Measurements from ENCODE around the gene ESPN. TPM values are rescaled to one million over a fixed set of nuclear protein-coding genes. Genes with fewer than 3 reads are reported as not detected.
"Not testable (repeated sequence)": the region's sequence is repeated elsewhere in the genome, so short reads cannot be mapped to it uniquely, and the experiment has no call there.

The ESPN gene
- total RNA-seq, 1 donor from 2014 or later = 0.36 TPM

DNA sequence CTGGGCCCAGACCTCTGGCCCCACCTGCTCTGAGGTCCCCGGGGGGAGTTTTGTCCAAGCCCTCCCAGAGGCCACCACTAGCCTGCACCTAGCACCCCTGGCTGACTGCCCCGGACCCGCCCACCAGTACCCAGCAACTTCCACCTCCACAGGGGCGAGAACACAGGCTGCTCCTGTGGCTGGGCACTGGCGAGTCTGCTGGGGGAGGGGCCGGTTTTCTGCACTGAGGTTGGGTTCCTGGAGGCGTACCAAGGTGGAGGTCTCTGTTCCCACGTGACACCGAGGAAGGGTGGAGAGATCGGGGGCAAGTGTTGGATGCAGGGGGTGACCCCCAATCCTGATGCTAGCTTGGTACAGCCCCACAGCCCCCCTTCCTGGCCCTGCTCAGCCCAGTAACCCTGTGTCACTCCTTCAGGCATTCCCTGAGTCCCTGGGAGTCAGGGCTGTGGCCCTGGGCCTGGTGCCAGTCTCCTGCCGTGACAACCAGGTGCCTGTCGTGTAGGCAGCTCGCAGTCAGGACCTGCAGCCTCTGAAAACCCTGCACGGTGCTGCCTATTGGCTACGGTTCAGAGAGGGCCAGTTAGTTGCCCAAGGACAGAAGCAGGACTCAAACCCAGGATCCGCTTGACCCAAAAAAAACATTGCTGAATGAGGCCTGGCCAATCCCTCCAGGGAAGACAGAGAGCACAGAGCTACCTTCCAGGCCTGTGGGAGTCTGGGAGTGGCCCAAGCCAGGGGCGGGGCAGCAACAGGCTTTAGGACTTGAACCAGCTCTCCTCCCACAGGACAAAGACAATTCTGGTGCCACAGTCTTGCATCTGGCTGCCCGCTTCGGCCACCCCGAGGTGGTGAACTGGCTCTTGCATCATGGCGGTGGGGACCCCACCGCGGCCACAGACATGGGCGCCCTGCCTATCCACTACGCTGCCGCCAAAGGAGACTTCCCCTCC lies 3.1 kb downstream of the ESPN start:
- no peak overlapping the region for H3K4me3 Mint-ChIP-seq (ENCODE audit: unreplicated experiment)
- no peaks in the 10 kb centered on the region for H3K4me1 Mint-ChIP-seq (ENCODE audit: unreplicated experiment)

DNA sequence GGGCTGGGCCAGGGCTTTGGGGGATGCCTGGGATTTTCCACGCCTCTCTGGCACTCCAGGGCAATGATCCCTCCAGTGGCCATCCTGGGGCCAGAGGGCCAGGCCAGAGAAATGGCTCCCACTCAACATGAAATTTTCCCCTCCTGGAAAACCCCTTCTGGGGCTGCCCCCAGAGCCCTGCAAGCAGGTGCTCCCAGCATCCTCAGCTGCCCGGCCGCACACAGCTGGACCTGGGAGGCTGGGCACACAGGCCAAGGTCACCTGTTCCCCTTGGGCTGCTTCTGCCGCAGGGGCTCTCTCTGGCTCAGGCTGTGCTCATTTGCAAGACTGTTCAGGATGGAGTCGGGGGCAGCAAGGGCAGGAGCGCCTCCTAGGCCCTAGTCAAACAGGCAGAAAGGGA lies 3.9 kb downstream of the ESPN start:
- H3K27me3 Mint-ChIP-seq (ENCODE audit: unreplicated experiment) = peaks cover 21% of the 10 kb centered on the region
- H3K27ac Mint-ChIP-seq (ENCODE audit: unreplicated experiment); H3K36me3 Mint-ChIP-seq (ENCODE audit: low read depth, unreplicated experiment); H3K4me1 Mint-ChIP-seq (ENCODE audit: unreplicated experiment); H3K9me3 Mint-ChIP-seq (ENCODE audit: unreplicated experiment); DNase-seq (ENCODE audit: low spot score); H3K4me3 Mint-ChIP-seq (ENCODE audit: unreplicated experiment): not testable (repeated sequence)

More for the DNA sequence above, 3.1 kb downstream of the ESPN start:
- DNase-seq (ENCODE audit: low spot score) = no peak
- H3K9me3 Mint-ChIP-seq (ENCODE audit: unreplicated experiment) = no peaks in the 10 kb centered on the region
- peaks cover 21% of the 10 kb centered on the region for H3K27me3 Mint-ChIP-seq (ENCODE audit: unreplicated experiment)
- TF ChIP-seq, protein P1, sequence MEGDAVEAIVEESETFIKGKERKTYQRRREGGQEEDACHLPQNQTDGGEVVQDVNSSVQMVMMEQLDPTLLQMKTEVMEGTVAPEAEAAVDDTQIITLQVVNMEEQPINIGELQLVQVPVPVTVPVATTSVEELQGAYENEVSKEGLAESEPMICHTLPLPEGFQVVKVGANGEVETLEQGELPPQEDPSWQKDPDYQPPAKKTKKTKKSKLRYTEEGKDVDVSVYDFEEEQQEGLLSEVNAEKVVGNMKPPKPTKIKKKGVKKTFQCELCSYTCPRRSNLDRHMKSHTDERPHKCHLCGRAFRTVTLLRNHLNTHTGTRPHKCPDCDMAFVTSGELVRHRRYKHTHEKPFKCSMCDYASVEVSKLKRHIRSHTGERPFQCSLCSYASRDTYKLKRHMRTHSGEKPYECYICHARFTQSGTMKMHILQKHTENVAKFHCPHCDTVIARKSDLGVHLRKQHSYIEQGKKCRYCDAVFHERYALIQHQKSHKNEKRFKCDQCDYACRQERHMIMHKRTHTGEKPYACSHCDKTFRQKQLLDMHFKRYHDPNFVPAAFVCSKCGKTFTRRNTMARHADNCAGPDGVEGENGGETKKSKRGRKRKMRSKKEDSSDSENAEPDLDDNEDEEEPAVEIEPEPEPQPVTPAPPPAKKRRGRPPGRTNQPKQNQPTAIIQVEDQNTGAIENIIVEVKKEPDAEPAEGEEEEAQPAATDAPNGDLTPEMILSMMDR (IDR thresholded peaks at IDR 0.05; ENCODE audit: unreplicated experiment) = no peak
- H3K36me3 Mint-ChIP-seq (ENCODE audit: low read depth, unreplicated experiment) = no peaks in the 10 kb centered on the region
- no peak overlapping the region for H3K27ac Mint-ChIP-seq (ENCODE audit: unreplicated experiment)

DNA sequence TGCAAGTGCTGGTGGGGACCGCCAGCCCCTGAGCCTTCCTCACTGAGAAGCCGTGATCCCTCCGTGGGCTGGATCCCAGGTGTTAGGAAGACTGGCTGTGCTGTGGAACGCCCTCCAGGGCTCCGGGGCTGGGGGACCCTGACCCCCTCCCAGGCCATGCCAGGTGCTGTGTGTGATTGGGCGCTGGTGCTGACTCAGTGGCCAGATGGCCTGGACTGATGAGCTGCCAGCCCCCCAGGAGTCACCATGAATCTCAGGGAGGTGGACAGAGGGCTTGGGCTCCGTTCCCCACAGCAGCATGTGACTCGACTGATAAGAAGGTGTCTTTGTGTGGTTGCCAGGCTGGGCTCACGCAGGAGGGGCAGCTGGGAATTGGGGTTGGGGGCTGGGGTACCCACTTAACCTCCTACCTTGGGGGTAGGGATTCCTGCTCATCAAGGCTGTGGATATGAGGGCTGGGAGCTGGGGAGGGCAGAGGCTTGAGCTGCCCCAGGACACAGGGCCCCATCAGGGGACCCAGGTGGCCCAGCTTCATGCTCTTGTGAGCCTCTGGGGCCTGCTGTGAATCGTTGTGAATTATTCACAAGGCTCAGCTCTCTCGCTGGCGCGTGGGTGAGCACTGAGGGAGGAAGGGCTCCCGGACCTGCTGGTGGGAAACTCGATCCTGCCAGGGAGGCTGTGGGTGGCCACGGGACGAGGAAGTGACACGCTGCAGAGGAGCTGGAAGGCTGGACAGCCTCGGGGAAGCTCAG lies 5.3 kb downstream of the ESPN start:
- not testable (repeated sequence) for H3K4me1 Mint-ChIP-seq (ENCODE audit: unreplicated experiment); H3K9me3 Mint-ChIP-seq (ENCODE audit: unreplicated experiment); H3K4me3 Mint-ChIP-seq (ENCODE audit: unreplicated experiment); H3K27ac Mint-ChIP-seq (ENCODE audit: unreplicated experiment); H3K36me3 Mint-ChIP-seq (ENCODE audit: low read depth, unreplicated experiment); DNase-seq (ENCODE audit: low spot score)
- H3K27me3 Mint-ChIP-seq (ENCODE audit: unreplicated experiment) = peaks cover 17% of the 10 kb centered on the region

DNA sequence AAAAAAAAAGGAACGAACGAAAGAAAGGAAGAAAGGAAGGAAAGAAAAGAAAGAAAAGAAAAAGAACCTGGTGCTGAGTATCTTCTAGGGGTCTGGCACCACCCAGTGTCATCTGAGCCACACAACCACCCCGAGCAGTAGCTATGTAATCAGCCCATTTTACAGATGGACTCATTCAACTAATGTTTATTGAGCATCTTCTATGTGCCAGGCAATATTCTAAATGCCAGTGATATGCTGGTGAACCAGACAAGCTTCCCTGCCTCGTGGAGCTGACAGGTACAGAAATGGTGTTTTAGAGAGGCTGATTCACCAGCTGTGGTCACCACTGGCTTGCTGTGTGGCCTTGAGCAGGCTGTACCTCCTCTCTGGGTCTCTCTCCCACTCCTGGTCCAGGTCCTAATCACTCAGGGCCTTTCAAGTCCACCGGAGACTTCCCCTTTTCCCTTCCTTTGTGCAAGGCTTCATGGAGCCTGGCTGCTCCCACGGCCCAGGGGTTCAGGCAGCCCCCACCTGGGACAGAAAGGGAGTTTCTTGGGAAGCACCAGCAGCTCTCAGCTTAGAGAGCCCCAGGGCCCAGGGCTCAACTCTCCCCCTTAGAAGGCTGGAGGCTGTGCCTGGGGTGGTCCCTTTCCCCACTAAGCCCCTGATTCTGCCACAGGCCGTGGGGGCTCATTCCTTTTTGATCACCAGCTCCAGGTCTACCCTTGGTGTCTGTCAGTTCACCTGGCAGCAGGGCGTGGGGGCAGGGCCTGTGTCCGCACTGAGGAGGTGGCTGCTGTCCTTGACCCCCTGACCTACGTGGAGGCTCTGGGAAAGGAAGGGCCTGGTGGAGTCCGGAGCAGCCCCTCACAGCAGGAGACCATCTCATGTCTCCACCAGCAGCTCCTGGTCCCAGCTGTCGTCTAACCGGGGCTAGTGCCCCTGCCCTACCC lies 7.3 kb downstream of the ESPN start:
- H3K4me1 Mint-ChIP-seq (ENCODE audit: unreplicated experiment); H3K27ac Mint-ChIP-seq (ENCODE audit: unreplicated experiment); DNase-seq (ENCODE audit: low spot score); H3K4me3 Mint-ChIP-seq (ENCODE audit: unreplicated experiment); H3K36me3 Mint-ChIP-seq (ENCODE audit: low read depth, unreplicated experiment); H3K9me3 Mint-ChIP-seq (ENCODE audit: unreplicated experiment): not testable (repeated sequence)
- peaks cover 12% of the 10 kb centered on the region for H3K27me3 Mint-ChIP-seq (ENCODE audit: unreplicated experiment)

DNA sequence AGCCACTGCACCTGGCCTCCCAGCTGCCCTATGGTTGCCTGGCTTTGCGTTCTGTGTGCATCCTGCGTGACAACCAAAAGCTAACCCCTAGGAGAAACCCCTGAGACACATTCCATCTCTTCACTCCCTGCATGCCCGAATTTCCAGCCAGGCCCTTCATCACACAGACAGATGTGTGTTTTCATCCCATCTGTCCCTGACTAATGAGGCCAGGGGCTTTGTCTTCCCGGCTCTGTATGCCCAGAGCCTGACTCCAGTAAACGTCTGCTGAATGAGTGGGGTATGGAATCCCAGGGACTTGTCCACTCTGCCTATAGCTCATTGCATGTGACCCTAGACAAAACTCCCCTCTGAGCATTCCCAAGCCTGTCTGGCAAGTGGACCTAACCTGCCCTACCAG lies 9.6 kb downstream of the ESPN start:
- Mint-ChIP-seq H3K4me1 (ENCODE audit: unreplicated experiment) (no peaks in the 10 kb centered on the region), H3K4me3 (ENCODE audit: unreplicated experiment) (no peak overlapping the region), H3K36me3 (ENCODE audit: low read depth, unreplicated experiment) (no peaks in the 10 kb centered on the region), H3K27ac (ENCODE audit: unreplicated experiment) (no peak overlapping the region), H3K27me3 (ENCODE audit: unreplicated experiment) (peaks cover 5% of the 10 kb centered on the region), H3K9me3 (ENCODE audit: unreplicated experiment) (no peaks in the 10 kb centered on the region)
- TF ChIP-seq, protein P1 (IDR thresholded peaks at IDR 0.05; ENCODE audit: unreplicated experiment) = no peak
- DNase-seq (ENCODE audit: low spot score) = no peak

DNA sequence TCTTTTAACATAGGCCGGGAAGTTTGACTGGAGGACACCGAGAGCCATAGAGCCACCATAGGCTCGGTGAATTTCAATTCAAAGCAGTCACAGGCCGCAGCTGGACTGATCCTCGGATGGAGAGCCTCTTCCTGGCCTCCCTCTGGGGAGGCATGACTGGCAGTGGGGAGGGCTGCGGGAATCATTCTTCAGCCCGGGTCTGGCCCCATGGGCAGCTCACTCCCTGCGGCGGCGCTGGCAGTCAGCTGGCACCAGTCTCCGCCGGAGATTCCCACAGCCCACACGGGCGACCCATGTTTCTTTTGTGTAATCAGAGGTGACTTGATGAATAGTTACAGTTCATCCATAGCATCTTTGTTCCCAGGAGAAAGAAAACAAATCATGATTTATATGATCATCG lies 10.6 kb downstream of the ESPN start:
- no peaks in the 10 kb centered on the region for H3K36me3 Mint-ChIP-seq (ENCODE audit: low read depth, unreplicated experiment)

More for the DNA sequence above, 10.6 kb downstream of the ESPN start:
- no peak for DNase-seq (ENCODE audit: low spot score)
- no peak overlapping the region for H3K27ac Mint-ChIP-seq (ENCODE audit: unreplicated experiment)
- H3K4me3 Mint-ChIP-seq (ENCODE audit: unreplicated experiment) = no peak overlapping the region
- H3K27me3 Mint-ChIP-seq (ENCODE audit: unreplicated experiment) = peaks cover 7% of the 10 kb centered on the region
- H3K4me1 Mint-ChIP-seq (ENCODE audit: unreplicated experiment) = no peaks in the 10 kb centered on the region
- no peaks in the 10 kb centered on the region for H3K9me3 Mint-ChIP-seq (ENCODE audit: unreplicated experiment)
- TF ChIP-seq, protein P1 (IDR thresholded peaks at IDR 0.05; ENCODE audit: unreplicated experiment) = no peak
